ENCODE data around the gene SYNDIG1.

The SYNDIG1 gene

DNA sequence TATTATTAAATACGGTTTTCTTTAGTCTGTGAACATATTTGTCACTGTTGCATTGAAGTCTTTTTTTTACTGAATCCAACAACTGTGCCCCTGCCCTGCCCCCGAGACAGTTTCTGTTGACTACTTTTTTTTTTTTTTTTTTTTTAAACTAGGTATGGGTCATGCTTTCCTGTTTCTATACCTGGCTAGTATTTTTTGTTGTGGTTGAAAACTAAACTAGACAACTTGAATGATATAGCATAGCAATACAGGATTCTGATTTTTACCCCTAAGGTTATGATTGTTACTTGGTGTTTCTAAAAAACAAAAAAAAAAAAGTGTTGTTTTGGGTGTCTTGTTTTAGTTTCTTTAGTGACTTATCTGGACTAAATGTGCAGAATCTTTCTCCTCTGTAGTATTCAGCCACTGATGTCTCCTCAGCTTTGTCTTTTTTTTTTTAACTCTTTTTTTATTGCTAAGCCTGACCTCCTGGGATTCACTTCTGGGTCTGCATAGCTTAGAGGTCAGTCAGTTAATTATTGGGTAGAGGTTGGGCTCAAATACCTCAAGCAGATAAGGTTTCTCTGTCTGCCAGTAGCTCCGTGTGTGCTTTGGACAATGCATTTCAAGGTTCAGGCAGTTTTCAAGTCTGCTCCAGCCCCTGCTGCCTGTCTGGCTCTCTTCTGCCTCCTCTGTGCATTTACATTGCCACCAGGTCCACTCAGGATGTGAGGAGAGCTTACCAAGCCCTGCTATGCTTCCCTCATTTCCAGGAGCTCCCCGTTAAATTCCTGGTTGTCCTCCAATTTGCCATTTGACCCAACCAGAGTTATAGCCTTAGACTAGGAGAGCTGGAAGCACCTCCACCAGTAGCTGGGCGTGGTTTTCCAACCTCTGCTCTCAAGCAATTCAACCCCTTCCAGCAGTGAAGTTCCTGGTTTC, 91.4 kb downstream of the SYNDIG1 start:
- no peak for DNase-seq (ENCODE audit: low read depth, low spot score)

DNA sequence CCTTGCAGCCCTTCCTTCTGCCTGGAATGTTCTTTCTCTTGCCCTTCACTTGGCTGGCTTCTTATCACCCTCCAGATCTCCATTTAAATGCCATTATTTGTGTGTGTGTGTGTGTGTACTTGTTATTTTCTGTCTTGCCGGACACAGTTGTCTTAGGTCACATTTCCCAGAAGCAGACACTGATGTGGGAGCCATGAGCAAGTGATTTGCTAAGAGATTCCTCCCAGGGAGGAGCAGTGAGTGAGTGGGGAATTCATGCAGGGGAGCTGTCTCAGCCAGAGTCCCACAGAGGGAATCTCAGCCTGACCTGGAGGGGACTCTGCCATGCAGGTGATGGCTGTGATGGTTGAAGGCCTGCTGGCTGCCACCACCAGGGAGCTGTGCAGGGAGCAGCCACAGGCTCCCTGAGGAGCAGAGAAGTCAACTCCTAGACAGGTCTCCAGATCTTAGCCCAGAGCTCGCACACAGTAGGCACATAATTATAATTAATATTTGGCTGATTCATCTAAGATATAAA, 96.5 kb downstream of the SYNDIG1 start:
- DNase-seq (ENCODE audit: low read depth, low spot score): no peak

GRCh38 chr20:24566656-24567055, 97.2 kb downstream of the SYNDIG1 start:
- no peak for DNase-seq (ENCODE audit: low read depth, low spot score)

GRCh38 chr20:24567508-24567907, 98.1 kb downstream of the SYNDIG1 start:
- no peak for DNase-seq (ENCODE audit: low read depth, low spot score)

DNA sequence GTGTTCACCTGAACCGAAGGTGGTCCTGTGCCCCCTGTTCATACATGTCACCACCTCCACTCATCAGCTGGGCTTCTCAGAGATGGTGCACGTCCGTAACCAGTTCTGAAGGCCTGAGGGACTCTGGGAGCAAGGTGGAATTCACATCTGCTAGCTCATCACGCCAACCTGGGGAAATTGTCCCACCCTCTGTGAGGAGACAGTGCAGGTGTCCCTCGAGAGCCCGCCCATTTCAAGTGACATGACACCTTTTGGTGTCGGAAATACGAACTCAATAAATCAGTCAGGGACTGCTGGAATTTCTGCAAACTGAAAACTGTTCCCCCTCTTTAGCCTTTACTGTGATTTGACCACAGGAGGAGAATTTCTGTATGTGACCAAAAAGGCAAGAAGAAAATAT, 99.4 kb downstream of the SYNDIG1 start:
- DNase-seq (ENCODE audit: low read depth, low spot score): no peak

DNA sequence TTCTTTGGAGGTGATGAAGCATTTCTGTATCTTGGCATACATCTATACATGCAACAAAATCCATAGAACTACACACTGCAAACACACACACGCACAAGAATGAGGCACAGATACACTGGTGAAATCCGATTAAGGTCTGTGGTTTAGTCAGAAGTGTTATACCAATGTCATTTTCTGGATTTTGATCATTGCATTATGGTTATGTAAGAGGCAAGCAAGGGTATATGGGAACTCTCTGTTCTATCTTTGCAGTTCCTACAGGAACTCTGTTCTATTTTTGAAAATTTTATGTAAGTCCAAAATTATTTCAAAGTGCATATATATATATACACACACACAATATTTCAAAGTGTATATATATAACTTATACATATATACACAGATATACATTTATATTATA, 101.7 kb downstream of the SYNDIG1 start:
- DNase-seq (ENCODE audit: low read depth, low spot score): no peak

- no peak for DNase-seq (ENCODE audit: low read depth, low spot score)
Observed at GRCh38 chr20:24572140-24572539, 102.7 kb downstream of the SYNDIG1 start.

- DNase-seq (ENCODE audit: low read depth, low spot score): no peak
Observed at GRCh38 chr20:24572862-24573261, 103.4 kb downstream of the SYNDIG1 start.

- no peak for DNase-seq (ENCODE audit: low read depth, low spot score)
Observed at GRCh38 chr20:24573557-24573956, 104.1 kb downstream of the SYNDIG1 start.

DNA sequence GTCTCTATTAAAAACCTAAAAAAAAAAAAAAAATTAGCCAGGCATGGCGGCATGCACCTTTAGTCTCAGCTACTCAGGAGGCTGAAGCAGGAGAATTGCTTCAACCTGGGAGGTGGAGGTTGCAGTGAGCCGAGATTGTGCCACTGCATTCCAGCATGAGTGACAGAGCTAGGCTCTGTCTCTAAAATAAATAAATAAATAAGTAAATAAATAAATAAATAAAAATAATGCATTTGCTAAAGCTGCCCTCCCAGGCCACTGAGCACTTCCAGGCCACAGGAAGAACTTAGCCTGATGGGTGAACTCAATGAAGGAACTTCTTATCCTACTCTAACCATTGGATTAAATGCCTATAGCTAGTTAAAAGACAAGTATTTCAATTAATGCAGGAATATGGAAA, 104.9 kb downstream of the SYNDIG1 start:
- DNase-seq (ENCODE audit: low read depth, low spot score): no peak

DNA sequence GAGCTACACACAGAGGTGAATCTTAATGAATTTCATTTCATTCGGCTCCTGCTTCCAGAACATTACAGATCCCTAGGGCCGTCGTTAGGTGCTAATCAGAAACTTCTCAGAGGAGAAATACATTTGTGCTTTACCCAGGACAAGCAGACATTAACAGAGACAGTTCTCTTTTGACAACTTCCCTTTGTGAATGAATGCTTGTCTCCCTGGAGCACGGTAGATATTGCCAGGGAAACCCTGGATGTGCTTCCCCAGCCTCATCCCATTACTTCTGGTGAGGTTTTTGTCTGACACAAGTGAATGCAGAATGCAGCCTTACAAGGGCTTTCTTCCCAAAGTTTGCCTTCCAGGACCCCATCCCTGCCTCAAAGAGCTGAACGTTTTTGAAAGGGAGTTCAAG, 105.4 kb downstream of the SYNDIG1 start:
- no peak for DNase-seq (ENCODE audit: low read depth, low spot score)

GRCh38 chr20:24575811-24576210, 106.4 kb downstream of the SYNDIG1 start:
- no peak for DNase-seq (ENCODE audit: low read depth, low spot score)

- no peak for DNase-seq (ENCODE audit: low read depth, low spot score)
Observed at GRCh38 chr20:24576447-24576846, 107.0 kb downstream of the SYNDIG1 start.

DNA sequence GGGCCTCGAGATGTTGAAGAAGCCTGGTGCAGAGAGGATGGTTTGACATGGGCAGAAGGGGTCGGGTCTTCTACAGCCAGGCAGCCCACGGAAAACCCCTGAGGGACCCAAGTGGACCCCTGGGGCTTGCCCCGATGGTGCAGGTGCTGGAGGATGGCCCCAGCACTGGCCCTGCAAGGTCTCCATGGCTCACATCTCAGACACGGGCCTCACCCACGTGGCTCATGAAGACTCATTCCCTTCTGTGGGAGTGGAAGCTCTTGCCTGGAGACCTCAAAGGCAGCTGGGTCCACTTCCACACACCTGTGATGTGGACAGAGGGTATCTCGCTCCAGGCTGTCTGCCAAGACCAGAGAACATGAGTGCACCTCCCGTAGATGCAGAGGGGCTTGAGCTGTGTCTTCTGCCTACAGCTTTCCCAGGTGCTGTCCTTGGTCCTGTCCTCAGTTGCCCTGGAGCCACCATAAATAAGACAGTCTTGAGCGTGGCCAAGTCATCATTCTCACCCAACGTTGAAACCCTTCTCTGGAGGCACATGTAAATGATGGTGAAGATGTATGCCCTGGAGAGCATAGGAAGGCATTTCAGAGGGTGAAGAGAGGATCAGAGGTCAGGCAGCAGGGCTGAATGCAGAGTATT, 108.0 kb downstream of the SYNDIG1 start:
- DNase-seq (ENCODE audit: low read depth, low spot score): no peak

GRCh38 chr20:24578567-24579415, 109.4 kb downstream of the SYNDIG1 start:
- DNase-seq (ENCODE audit: low read depth, low spot score): no peak

DNA sequence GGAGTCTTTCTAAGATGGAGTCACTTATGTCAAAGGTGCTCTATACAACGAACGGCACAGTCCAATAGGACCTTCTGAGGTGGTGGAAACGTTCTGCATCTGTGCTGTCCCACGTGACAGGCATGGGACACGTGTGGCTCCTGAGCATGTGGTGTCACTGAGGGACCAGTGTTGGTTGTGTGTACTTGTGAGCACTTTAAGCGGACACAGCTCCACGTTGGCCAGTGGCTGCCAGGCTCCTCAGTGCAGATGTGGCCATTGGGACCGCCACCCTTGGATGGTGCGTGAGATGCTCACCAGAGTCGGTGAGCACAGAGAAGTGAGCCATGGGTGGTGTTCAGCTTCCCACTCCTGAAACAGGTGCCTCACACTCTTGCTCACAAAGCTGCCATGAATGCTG, 110.0 kb downstream of the SYNDIG1 start:
- no peak for DNase-seq (ENCODE audit: low read depth, low spot score)

GRCh38 chr20:24580006-24580405, 110.6 kb downstream of the SYNDIG1 start:
- no peak for DNase-seq (ENCODE audit: low read depth, low spot score)

DNA sequence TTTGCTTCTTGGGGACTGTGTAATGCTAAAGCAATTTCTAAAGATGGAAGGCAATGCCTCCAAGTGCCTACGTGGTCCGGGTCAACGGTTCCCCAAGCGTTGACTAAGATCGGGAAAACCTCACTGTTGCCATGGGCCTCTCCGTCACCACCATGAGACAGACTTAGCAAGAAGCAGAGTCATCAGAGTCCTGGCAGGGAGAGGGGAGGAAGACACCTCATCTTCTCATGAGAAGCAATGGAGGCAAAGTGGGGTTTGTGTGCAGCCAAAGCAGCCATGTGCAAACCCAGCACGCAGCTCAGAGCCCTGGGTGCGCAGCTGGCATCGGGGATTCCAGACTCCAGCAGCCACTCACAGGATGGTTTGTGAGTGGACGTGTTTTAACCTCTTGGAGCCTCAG, 111.4 kb downstream of the SYNDIG1 start:
- DNase-seq (ENCODE audit: low read depth, low spot score): no peak

- DNase-seq (ENCODE audit: low read depth, low spot score): no peak
Observed at GRCh38 chr20:24581443-24582170, 112.2 kb downstream of the SYNDIG1 start.

DNA sequence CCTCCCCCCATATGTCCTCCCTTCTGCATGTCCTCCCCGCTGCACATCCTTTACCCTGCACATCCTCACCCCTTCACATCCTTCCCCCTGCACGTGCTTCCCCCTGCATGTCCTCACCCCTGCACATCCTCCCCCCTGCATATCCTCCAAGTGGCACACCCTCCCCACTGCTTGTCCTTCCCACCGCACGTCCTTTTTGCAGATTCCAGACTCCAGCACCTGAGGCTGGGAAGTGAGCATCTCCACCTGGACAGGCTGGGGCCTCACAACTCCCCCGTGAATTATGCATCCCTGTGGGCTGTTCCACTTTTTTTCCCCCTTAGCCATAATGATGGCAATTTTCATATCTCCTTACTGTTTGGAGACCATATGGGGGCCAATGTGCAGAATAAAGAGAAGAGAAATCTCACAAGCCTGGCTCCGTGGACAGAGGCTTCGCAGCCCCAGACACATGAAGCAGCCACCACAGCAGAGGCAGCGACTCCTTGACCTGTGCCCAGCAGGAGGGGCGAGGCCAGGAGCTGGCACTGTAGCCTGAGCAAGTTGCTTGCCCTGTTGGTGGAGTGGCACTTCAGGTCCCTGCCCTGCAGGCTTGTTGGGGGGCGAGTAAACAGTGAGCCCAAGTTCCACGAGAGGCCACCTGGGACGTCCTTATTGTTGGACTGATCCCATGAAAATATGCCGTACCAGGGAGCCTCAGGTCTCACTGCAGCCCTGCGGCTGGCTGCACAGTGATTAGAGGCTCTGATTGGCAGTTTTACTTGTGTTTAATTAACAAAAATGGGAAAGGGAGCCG, 113.1 kb downstream of the SYNDIG1 start:
- no peak for DNase-seq (ENCODE audit: low read depth, low spot score)
